Measurements from ENCODE around the gene CDC42BPA.
A peak's percentile ranks its signal among the peaks of the same experiment; 100 is the strongest.

CDC42BPA gene

GRCh38 chr1:226945106-226945857 lies 373.0 kb downstream of the CDC42BPA start:
- no peaks in the 10 kb centered on the region for H3K36me3 ChIP-seq (ENCODE audit: control insufficient read depth, insufficient read depth, low read length)
- H3K9me3 ChIP-seq (ENCODE audit: control insufficient read depth, low read length) = peaks cover 5% of the 10 kb centered on the region
- H3K4me1 ChIP-seq (ENCODE audit: control insufficient read depth, insufficient read depth, low read length, poor library complexity, severe bottlenecking) = peaks cover 5% of the 10 kb centered on the region
- no peak overlapping the region for H3K4me3 ChIP-seq (ENCODE audit: extremely low read depth, insufficient read depth, low read length, poor library complexity, severe bottlenecking)
- WGBS, 2 experiments (ENCODE audit: insufficient coverage in 2 of 2) = 69 to 77% methylated on average over 11 to 19 of the region's 19 CpGs
- H3K27ac ChIP-seq (ENCODE audit: low read depth, low read length, severe bottlenecking) = no peak overlapping the region

DNA sequence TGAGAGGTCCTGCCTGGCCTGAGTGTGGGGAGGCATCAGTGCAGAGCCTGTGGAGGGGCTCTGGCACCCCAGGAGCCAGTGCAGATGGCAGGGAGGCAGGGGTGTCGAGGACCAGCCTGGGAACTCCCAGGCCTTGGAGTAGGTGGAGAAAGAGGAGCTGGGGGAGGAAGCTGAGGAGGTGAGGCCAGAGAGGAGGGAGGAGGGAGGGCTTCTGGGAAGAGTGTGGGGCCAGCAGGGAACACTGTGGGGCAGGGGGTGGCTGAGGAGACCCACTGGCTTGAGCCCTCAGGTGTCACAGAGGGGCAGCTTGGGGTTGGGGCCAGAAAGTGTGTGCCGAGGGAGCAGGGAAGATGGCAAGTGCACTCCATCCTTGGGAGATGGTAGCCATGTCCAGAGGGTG lies 374.4 kb downstream of the CDC42BPA start:
- Histone ChIP-seq H3K9me3 (ENCODE audit: control insufficient read depth, low read length) (peaks cover 5% of the 10 kb centered on the region), H3K4me1 (ENCODE audit: control insufficient read depth, insufficient read depth, low read length, poor library complexity, severe bottlenecking) (peaks cover 8% of the 10 kb centered on the region), H3K27ac (ENCODE audit: low read depth, low read length, severe bottlenecking) (no peak overlapping the region), H3K4me3 (ENCODE audit: extremely low read depth, insufficient read depth, low read length, poor library complexity, severe bottlenecking) (no peak overlapping the region), H3K36me3 (ENCODE audit: control insufficient read depth, insufficient read depth, low read length) (no peaks in the 10 kb centered on the region)
- 88 to 94% methylated on average over 2 of the region's 2 CpGs for WGBS, 2 experiments (ENCODE audit: insufficient coverage in 2 of 2)

GRCh38 chr1:226943156-226943555 lies 375.1 kb downstream of the CDC42BPA start:
- H3K27ac ChIP-seq (ENCODE audit: low read depth, low read length, severe bottlenecking) = no peak overlapping the region
- H3K36me3 ChIP-seq (ENCODE audit: control insufficient read depth, insufficient read depth, low read length) = no peaks in the 10 kb centered on the region
- H3K9me3 ChIP-seq (ENCODE audit: control insufficient read depth, low read length) = peaks cover 4% of the 10 kb centered on the region
- 83 to 88% methylated on average over 5 of the region's 5 CpGs for WGBS, 2 experiments (ENCODE audit: insufficient coverage in 2 of 2)
- no peak overlapping the region for H3K4me3 ChIP-seq (ENCODE audit: extremely low read depth, insufficient read depth, low read length, poor library complexity, severe bottlenecking)
- H3K4me1 ChIP-seq (ENCODE audit: control insufficient read depth, insufficient read depth, low read length, poor library complexity, severe bottlenecking) = peaks cover 11% of the 10 kb centered on the region

DNA sequence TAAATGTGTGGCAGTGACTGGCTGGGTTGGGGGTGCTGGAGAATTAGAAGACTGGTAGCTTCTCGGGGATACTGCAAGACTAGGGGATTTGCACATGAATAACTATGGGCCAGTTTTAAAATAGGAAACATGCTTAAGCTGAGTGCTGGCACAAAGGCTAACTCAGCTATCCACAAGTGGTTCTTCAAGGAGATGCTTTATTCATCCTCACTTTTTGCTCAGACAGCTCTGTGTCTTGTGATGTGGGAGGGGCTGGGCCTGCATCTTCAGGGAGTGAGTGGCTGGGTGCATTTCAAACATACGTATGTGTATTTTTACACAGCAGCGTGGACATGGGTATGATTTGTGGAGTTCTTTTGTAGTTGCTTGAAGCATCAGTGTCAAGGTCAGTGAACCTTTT lies 375.9 kb downstream of the CDC42BPA start:
- Histone ChIP-seq H3K36me3 (ENCODE audit: control insufficient read depth, insufficient read depth, low read length) (no peaks in the 10 kb centered on the region), H3K4me3 (ENCODE audit: extremely low read depth, insufficient read depth, low read length, poor library complexity, severe bottlenecking) (no peak overlapping the region)
- whole genome bisulfite sequencing, 2 experiments (ENCODE audit: insufficient coverage in 2 of 2) = 93% methylated on average over 3 of the region's 3 CpGs; no CpG with 5 or more reads in 1 of the 2 experiments

DNA sequence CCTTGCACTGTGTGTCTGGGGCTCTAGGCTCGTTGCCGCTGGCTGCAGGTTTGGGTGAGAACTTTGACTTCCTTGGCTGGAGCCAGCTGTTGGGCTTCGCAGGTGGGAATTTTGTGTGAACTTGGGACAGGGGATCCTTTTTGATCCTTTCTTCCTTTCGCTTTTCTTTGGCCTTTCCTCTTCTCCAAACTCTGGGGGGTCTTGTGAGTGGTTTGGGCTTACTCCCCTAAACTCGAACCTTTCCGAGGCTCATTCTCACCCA lies 377.6 kb downstream of the CDC42BPA start:
- Histone ChIP-seq H3K9me3 (ENCODE audit: control insufficient read depth, low read length) (no peaks in the 10 kb centered on the region), H3K4me1 (ENCODE audit: control insufficient read depth, insufficient read depth, low read length, poor library complexity, severe bottlenecking) (peaks cover 11% of the 10 kb centered on the region), H3K4me3 (ENCODE audit: extremely low read depth, insufficient read depth, low read length, poor library complexity, severe bottlenecking) (peak overlapping the region; percentile 63), H3K27ac (ENCODE audit: low read depth, low read length, severe bottlenecking) (no peak overlapping the region), H3K36me3 (ENCODE audit: control insufficient read depth, insufficient read depth, low read length) (no peaks in the 10 kb centered on the region)
- WGBS, 2 experiments (ENCODE audit: insufficient coverage in 2 of 2) = 42% methylated on average over 3 of the region's 6 CpGs; no CpG with 5 or more reads in 1 of the 2 experiments

More for the DNA sequence above, 375.9 kb downstream of the CDC42BPA start:
- Histone ChIP-seq H3K4me1 (ENCODE audit: control insufficient read depth, insufficient read depth, low read length, poor library complexity, severe bottlenecking) (peaks cover 11% of the 10 kb centered on the region), H3K9me3 (ENCODE audit: control insufficient read depth, low read length) (no peaks in the 10 kb centered on the region), H3K27ac (ENCODE audit: low read depth, low read length, severe bottlenecking) (no peak overlapping the region)

DNA sequence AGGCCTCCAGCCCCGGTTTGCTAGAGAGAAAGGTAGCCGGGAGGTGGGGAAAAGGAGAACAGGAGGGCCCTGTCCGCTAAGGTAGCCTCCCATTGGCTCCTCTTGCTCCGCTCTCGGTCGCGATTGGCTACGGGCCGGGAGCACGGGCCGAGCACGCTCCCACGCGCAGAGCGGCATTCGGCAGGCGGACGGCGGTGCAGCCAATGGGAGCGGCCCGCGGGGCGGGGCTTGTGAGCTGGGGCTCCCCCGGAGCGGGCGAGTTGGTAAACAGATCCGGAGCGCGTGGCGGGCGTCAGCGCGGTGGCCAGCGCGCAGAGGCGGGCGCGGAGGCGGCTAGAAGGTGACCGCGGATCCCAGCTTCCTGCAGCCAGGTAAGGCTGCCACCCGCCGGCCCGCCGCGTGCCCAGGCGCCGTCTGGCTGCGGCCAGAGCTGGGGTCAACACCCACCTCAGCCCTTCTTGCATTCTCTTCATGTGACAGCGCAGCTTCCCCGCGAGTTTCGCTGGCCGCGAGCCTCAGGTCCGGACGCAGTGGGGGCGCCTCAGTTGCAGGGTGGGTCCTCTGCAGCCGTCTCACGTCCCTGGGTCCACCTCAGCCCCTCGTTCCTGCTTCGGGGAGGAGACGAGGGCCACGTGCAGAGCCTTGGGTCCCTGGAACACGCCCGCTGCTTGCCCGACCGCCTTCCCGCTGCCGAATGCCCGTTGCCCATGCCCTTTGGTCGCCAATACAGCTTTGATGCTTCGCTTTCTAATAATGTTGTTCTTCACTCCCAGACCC lies 378.1 kb downstream of the CDC42BPA start, which contains the start of gene COQ8A:
Gene COQ8A (plus strand): TSS at position 266 of the 777 bp plus-strand sequence. CDS start 21,092 bp downstream, outside the sequence.
- 1 to 2% methylated on average over 59 to 64 of the region's 73 CpGs for WGBS, 2 experiments (ENCODE audit: insufficient coverage in 2 of 2)
- H3K4me1 ChIP-seq (ENCODE audit: control insufficient read depth, insufficient read depth, low read length, poor library complexity, severe bottlenecking) = peaks cover 11% of the 10 kb centered on the region
- H3K9me3 ChIP-seq (ENCODE audit: control insufficient read depth, low read length) = peaks cover 5% of the 10 kb centered on the region
- peak within 1 kb of the TSS; percentile 98 for H3K27ac ChIP-seq (ENCODE audit: low read depth, low read length, severe bottlenecking)
- peak within 1 kb of the TSS; percentile 63 for H3K4me3 ChIP-seq (ENCODE audit: extremely low read depth, insufficient read depth, low read length, poor library complexity, severe bottlenecking)
- no peaks in the 10 kb centered on the region for H3K36me3 ChIP-seq (ENCODE audit: control insufficient read depth, insufficient read depth, low read length)

Data from mesodermal cell (in vitro differentiated cells).